ENCODE results near the gene EMC7.
"Not testable (repeated sequence)": the region's sequence is repeated elsewhere in the genome, so short reads cannot be mapped to it uniquely, and the experiment has no call there.

EMC7 gene

GRCh38 chr15:34101366-34102174, at the start of gene EMC7, which contains the start of gene PGBD4:
Gene EMC7, minus strand, starts transcription at chr15:34101862. Its CDS starts 23 bp downstream, at chr15:34101839.
Gene PGBD4, plus strand, starts transcription at chr15:34102083. Its CDS starts 449 bp downstream, at chr15:34102532.
- peak; percentile 99 for DNase-seq

DNA sequence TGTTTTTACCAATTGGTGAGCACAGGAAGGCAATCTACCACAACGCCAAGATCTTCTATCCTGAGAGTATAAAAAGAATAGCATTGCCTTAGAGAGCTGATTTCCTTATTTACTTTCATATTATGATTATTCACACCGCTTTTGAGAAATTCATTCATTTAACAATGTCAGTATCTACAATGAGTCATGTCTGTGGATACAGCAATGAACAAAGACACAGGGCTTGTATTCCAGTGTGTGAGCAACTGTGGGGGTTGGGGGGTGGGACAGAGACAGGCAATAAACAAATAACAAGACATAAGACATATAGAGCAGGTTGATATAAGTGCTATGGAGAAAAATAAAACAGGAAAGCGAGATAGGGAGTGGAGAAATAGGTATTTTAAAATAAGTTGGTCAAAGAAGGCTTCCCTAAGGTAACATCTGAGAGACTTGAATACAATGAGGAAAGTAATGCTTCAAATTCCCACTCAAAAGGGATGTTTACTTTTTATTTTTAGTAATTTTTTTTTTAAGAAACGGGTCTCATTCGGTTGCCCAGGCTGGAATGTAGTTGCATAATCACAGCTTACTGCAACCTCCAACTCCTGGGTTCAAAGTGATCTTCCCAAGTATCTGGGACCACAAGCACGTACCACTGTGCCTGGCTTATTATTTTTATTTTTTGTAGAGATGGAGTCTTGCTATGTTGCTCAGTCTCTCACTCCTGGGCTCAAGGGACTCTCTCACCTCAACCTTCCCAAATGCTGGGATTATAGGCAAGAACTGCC, 45.9 kb upstream of the EMC7 start:
- no peak for DNase-seq

DNA sequence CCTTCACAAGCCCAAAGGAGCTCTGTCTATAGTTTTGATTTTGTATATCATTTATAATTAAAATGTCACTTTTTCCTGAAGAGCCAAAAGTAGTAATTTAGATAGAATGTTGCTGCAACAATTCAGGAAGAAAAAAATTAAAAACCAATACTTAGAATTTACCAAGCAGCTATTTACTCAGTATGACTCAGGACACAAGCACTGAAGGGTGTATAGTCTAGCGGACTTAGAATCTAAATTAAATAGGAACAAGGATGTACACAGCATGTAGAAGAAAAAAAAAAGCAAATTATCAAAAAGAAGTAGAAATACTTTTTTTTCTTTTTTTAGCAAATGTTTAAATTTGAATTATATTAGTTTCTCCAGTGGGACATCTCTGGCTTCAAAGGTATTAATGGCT, 31.8 kb upstream of the EMC7 start:
- DNase-seq: no peak

DNA sequence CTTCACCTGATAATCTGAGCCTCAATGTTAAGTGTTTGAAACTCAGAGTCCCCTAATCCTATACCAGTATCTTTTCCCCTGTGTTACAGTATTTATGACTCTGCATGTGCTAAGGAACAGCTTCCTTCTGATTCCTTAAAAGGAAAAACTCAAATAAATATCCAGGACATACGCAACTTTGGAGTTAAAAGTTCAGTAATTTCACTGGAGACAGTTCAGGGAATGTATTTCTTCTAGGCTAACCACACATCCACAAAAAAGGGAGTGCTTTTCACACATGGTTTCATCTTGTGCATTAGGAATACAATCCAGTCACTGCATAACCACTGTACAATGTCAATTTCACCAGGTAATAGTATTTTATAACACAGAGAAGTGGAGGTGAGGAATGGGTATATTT, 31.2 kb upstream of the EMC7 start:
- no peak for DNase-seq

DNA sequence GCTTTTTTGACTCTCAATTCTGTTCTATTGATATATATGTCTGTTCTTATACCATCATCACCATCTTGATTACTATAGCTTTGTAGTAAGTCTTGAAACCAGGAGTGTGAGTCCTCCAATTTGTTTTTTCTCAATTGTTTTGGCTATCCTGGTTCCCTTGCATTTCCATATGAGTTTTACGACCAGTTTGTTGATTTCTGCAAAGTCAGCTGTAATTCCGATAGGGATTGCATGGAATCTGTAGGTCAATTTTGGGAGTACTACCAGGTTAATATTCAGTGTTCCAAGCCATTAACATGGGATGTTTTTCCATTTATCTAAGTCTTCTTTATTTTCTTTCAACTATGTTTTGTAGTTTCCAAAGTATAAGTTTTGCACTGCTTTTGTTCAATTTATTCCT, 27.2 kb upstream of the EMC7 start:
- DNase-seq: no peak

DNA sequence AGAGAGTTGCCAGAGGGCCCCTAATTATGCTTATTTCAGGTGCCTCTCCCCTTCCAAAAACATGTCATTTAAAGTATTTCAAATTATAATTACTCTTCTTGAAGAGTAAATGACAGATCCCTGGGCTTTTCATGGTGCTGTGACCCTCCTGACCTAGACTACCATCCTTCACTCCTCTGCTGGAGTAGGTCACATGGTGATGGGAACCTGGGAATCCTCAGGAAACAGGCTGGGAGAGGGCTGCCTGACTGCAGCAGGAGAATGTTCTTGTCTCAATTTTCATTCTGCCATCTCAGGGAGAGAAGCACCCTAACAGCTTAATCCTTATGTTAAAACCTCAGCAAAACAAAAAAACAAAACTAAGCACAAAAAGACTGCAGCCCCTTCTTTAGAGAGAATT, 24.9 kb upstream of the EMC7 start:
- no peak for DNase-seq

GRCh38 chr15:34125945-34126344, 24.3 kb upstream of the EMC7 start:
- DNase-seq: no peak

DNA sequence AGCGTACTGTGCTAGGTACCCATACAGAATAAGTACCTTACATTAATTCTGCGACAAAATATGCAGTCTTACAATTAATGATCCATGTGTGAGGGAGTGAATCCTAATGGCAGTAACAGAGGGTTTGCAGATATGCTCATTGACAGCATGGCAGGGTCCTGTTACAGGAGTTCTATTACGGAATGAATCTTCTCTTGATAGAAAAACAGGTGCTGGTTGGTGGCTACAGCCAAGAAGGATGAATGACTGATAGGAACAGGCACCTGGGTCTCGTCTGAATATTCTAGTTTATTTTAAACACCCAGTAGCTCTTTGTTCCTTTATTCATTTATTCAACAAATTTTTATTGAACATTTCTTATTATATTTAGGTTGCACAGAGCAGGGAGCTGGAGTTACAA, 23.0 kb upstream of the EMC7 start:
- no peak for DNase-seq

- DNase-seq: no peak
Measured at GRCh38 chr15:34122771-34123183, 21.1 kb upstream of the EMC7 start.

DNA sequence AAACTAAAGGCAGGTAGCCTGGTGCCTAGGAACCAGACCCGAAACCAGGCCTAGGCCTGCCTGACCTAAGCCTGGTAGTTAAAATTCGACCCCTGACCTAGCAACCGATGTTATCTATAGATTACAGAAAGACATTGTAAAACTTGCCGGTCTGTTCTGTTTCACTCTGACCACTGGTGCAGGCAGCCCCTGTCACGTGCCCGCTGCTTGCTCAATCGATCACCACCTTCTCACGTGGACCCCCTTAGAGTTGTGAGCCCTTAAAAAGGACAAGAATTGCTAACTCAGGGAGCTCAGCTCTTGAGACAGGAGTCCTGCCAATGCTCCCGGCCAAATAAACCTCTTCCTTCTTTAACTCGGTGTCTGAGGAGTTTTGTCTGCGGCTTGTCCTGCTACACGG, 20.1 kb upstream of the EMC7 start:
- DNase-seq: not testable (repeated sequence)

GRCh38 chr15:34120420-34120819, 18.8 kb upstream of the EMC7 start:
- DNase-seq: not testable (repeated sequence)

GRCh38 chr15:34119291-34119690, 17.6 kb upstream of the EMC7 start:
- no peak for DNase-seq

- no peak for DNase-seq
Measured at GRCh38 chr15:34116620-34117019, 15.0 kb upstream of the EMC7 start.

- DNase-seq: no peak
Measured at GRCh38 chr15:34114739-34115138, 13.1 kb upstream of the EMC7 start.

GRCh38 chr15:34114215-34114614, 12.6 kb upstream of the EMC7 start:
- DNase-seq: no peak

- no peak for DNase-seq
Measured at GRCh38 chr15:34111488-34111887, 9.8 kb upstream of the EMC7 start.

- peak; percentile 17 for DNase-seq
Measured at GRCh38 chr15:34109797-34110663, 8.4 kb upstream of the EMC7 start.

DNA sequence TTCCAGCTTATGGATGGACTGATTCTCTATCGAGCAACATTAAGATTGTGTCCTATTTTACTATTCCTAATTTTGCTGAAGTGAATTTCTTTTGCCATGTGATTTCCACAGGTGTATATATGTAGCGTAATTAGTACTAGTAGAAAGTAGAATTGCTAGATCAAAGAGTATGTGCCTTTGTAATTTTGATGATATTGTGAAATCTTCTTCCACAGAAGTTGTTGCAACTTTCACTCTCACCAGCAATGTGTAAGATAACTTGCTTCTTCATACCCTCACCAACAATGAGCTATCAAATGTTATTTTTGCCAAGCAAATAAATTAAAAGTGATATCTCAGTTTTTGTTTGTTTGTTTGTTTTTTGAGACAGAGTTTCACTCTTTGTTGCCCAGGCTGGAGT, 5.7 kb upstream of the EMC7 start:
- no peak for DNase-seq

GRCh38 chr15:34106423-34106822, 4.8 kb upstream of the EMC7 start:
- no peak for DNase-seq

DNA sequence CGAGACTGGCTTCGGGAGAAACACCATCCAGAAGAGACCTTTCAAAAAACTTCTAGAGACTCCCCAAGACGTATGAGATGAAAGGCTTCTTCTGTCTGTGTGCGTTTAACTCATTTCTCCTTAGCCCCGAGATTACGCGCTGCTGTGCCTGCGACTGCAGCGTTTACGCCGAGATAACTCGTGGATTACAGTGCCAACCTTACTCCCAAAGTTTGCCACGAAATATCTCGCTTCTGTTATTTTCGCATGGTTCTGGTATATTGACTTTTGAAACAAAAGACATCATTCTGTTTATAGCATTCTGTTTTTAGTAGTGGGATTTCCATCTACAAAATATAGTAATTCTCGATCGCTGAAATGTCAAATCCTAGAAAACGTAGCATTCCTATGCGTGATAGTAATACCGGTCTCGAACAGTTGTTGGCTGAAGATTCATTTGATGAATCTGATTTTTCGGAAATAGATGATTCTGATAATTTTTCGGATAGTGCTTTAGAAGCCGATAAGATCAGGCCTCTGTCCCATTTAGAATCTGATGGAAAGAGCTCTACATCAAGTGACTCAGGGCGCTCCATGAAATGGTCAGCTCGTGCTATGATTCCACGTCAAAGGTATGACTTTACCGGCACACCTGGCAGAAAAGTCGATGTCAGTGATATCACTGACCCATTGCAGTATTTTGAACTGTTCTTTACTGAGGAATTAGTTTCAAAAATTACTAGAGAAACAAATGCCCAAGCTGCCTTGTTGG, 688 bp upstream of the EMC7 start:
- DNase-seq: no peak

DNA sequence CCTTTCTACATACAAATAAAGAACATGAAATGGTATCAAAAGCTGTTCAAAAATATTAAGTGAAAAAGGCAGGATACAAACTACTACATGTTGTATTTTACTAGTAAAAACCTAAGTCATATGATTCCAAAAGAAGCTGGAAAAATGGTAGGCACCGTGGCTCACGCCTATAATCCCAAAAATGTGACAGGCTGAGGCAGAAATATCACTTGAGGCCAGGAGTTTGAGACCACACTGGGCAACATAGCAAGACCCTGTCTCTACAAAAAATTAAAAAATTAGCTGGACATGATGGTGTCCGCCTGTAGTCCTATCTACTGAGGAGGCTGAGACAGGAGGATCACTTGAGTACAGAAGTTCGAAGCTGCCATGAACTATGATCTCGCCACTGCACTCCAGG, 1.7 kb downstream of the EMC7 start:
- DNase-seq: no peak

DNA sequence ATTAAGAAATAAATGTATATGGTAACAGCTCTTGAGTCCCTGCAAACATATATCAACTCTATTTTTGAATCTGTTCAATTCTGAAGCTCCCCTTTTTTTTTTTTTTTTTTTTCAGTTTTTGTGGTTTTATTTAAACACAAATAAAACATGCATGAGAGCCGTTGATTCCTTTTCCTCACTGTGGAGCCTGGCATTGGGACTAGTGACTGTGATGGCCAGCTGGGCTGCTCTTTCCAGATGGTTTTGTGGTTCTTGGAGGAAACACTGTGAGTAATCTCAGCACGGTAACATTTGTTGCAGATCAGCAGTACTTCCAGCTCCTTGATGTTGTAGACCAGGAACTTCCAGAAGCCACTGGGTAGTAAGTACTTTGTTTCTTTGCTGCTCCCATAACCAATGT, 15.9 kb downstream of the EMC7 start:
- DNase-seq: no peak

Data from CD4-positive, alpha-beta T cell treated with Interleukin-4 for 4 hours (primary cell).